ENCODE measurements around the gene DGKH.

DGKH gene

DNA sequence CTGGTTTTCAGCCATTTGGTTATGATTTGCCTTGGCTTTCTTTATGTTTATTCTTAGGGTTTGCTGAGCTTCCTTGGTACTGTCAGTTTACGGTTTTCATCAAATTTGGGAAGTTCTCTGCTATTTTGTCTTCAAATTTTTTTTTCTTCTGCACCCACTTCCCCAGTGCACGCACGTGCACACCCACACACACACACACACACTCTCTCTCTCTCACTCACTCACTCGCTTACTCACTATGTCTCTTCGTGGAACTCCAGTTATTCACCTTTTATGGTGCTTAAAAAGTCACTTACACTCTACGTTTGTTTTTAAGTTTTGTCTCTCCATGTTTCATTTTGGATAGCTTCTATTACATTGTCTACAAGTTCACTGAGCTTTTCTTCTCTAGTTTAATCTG lies 230.6 kb downstream of the DGKH start:
- TF ChIP-seq, protein P1, sequence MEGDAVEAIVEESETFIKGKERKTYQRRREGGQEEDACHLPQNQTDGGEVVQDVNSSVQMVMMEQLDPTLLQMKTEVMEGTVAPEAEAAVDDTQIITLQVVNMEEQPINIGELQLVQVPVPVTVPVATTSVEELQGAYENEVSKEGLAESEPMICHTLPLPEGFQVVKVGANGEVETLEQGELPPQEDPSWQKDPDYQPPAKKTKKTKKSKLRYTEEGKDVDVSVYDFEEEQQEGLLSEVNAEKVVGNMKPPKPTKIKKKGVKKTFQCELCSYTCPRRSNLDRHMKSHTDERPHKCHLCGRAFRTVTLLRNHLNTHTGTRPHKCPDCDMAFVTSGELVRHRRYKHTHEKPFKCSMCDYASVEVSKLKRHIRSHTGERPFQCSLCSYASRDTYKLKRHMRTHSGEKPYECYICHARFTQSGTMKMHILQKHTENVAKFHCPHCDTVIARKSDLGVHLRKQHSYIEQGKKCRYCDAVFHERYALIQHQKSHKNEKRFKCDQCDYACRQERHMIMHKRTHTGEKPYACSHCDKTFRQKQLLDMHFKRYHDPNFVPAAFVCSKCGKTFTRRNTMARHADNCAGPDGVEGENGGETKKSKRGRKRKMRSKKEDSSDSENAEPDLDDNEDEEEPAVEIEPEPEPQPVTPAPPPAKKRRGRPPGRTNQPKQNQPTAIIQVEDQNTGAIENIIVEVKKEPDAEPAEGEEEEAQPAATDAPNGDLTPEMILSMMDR (IDR thresholded peaks at IDR 0.05; ENCODE audit: extremely low read depth, missing control alignments), result no peak
- DNase-seq (ENCODE audit: low spot score), result no peak

GRCh38 chr13:42279986-42280385 lies 231.5 kb downstream of the DGKH start:
- no peak for DNase-seq (ENCODE audit: low spot score)
- TF ChIP-seq, protein P1 (IDR thresholded peaks at IDR 0.05; ENCODE audit: extremely low read depth, missing control alignments), result no peak

- DNase-seq (ENCODE audit: low spot score), result no peak
- TF ChIP-seq, protein P1 (IDR thresholded peaks at IDR 0.05; ENCODE audit: extremely low read depth, missing control alignments), result no peak
Measured at GRCh38 chr13:42280537-42280936, 232.1 kb downstream of the DGKH start.

DNA sequence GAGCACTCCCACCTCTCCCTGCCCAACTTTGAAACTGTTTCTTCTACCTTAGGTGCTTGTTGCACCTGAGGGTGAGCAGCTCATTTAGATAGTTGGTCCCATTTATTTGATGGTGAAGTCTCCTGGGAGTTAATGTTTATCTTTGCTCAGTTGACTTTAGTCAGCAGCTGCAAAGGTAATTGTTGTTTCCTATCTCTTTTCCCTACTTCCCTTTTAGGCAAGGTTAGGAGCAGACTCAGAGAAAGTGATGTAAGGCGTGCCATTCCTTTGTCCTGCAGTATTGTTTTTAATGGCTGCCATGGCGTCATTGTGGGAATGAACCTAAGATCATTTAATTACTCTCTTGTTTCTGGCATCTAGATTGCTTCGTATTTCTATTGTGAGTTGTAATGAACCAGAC lies 235.1 kb downstream of the DGKH start:
- TF ChIP-seq, protein P1 (IDR thresholded peaks at IDR 0.05; ENCODE audit: extremely low read depth, missing control alignments), result no peak
- no peak for DNase-seq (ENCODE audit: low spot score)

DNA sequence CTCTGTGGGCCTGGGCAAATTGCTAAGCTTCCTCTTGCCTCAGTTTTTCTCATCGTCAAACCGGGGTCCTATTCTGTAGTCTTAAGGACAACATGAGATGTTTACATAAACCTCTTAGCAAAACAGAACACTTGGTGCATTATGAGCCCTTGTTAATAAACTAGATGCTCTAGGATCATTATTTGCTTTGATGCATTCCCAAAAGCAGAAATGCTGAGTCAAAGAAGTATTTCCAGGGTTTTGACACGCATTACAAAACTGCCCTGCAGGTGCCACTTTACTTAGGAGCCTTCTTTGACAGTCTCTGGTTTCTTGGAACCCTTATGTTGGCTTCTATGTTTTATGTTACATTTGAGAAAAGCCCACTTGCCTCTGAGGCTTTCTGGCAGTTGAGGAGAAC lies 235.6 kb downstream of the DGKH start:
- TF ChIP-seq, protein P1 (IDR thresholded peaks at IDR 0.05; ENCODE audit: extremely low read depth, missing control alignments), result no peak
- DNase-seq (ENCODE audit: low spot score), result no peak
